Sigmoid colon (tissue), 7 donors: ENCODE measurements around the gene BOLA2B. TPM values are rescaled to one million over a fixed set of nuclear protein-coding genes. Genes with fewer than 3 reads are reported as not detected.
"Not testable (repeated sequence)": the region's sequence is repeated elsewhere in the genome, so short reads cannot be mapped to it uniquely, and the experiment has no call there.

Experiments
- DNase-seq: peaks from one replicate; pipeline ENCODE4 v3.0.0-alpha.2; 2019
- H3K27ac ChIP-seq, 4 donors: fragments of 200-600 bp; sonication (generic); one replicate each; pipeline ENCODE4 v1.5.1; 2016 to 2019; ENCODE audit warnings: mild to moderate bottlenecking in 1 of 4
- H3K27me3 ChIP-seq, 3 donors: fragments of 200-600 bp; sonication (generic); one replicate each; pipeline ENCODE4 v1.5.1; 2019; ENCODE audit warnings: mild to moderate bottlenecking in 1 of 3
- H3K36me3 ChIP-seq, 4 donors: fragments of 200-600 bp; sonication (generic); one replicate each; pipeline ENCODE4 v1.5.1; 2016 to 2019
- H3K4me1 ChIP-seq, 4 donors: fragments of 200-600 bp; sonication (generic); one replicate each; pipeline ENCODE4 v1.5.1; 2017 to 2019
- H3K4me3 ChIP-seq, 4 donors: fragments of 200-600 bp; sonication (generic); one replicate each; pipeline ENCODE4 v1.5.1; 2017 to 2019; ENCODE audit warnings: mild to moderate bottlenecking in 2 of 4, moderate library complexity in 1 of 4
- H3K9me3 ChIP-seq, 4 donors: fragments of 200-600 bp in 3 of 4; sonication (generic) in 3 of 4; one replicate each; pipeline versions ENCODE4 v1.5.1 to v1.6.1; 2013 to 2019
- WGBS, 2 donors: extraction: QIAGEN DNeasy Blood & Tissue Kit; methylation state at CpG; one replicate each; pipeline ENCODE4 v1.1.7; 2013; 5-methylcytosine and 5-hydroxymethylcytosine counted together
- intact Hi-C: fragments of 100-400 bp; cut with DNase I; formaldehyde crosslinking; loops from one replicate; pipeline ENCODE4 v1.15.1; 2023
- polyA plus RNA-seq, 3 donors: library from polyadenylated mRNA; stranded (reverse); fragments of 200-250 nt; gene quantifications; one replicate each; pipeline ENCODE4 v1.2.3, GENCODE V29; 2013
- total RNA-seq, 4 donors: library from RNA; depleted of rRNA; stranded (reverse); fragments of >200 nt; gene quantifications; one replicate each; pipeline ENCODE4 v1.1.0, GENCODE V29; 2016
- donor health status: healthy with polysubstance abuse.
- donor health status: Bipolar disorder and iron deficiency.
- donor health status: healthy.

BOLA2B gene
- total RNA-seq (100 to 1,000 TPM in 3 of 4 donors, 10 to 100 TPM in 1; 35.4 to 186 (median 152) TPM), polyA plus RNA-seq (100 to 1,000 TPM; 414 to 509 (median 434) TPM)

- Histone ChIP-seq H3K27ac (peak within 1 kb of the TSS in 2 of 4 donors; percentile 27 to 42), H3K4me3 (peak within 1 kb of the TSS in 3 of 4 donors; percentile 35 to 46 (median 41))
- intact Hi-C loops, result not testable (repeated sequence)
Observed at GRCh38 chr16:30193615-30194014, at the start of gene BOLA2B, which contains the start of gene SLX1A. Gene BOLA2B (minus strand): TSS chr16:30193666. CDS start chr16:30193595, 71 bp downstream. Gene SLX1A (plus strand): TSS chr16:30193875. CDS start chr16:30194085, 210 bp downstream.

DNA sequence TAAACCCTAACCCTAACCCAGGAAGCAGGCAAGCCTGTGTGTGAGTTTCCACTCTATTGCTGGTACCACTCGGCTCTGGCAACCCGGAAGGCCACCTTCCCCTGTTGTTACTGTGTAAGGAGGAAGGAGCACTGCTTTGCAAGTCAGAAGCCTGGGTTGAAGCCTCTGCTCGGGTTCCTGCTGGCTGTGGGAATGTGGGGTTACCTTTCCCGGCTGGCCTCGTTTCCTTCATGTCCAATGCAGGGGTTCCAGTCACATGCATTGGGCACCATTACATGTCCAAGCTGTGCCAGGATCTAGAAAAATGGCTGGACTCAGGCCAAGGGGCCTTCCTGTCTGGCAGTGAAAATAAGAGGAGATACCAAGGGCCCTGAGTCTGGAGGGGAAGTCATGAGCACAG is 23.6 kb upstream of the BOLA2B start:
- H3K27me3 ChIP-seq, H3K9me3 ChIP-seq, H3K4me1 ChIP-seq, H3K36me3 ChIP-seq, H3K4me3 ChIP-seq, intact Hi-C loops, H3K27ac ChIP-seq: not testable (repeated sequence)
- peak; percentile 27 for DNase-seq
- WGBS, 2 donors, result 80 to 85% methylated on average over 3 of the region's 5 CpGs

More at GRCh38 chr16:30193615-30194014, at the start of gene BOLA2B, which contains the start of gene SLX1A:
- H3K4me1 ChIP-seq, H3K9me3 ChIP-seq, H3K27me3 ChIP-seq, H3K36me3 ChIP-seq, DNase-seq: not testable (repeated sequence)
- no CpG with 5 or more reads among the region's 34 CpGs for WGBS, 2 donors

- intact Hi-C loops, result not testable (repeated sequence)
Observed at GRCh38 chr16:30211414-30211813, 17.9 kb upstream of the BOLA2B start.

GRCh38 chr16:30209032-30209431 is 15.6 kb upstream of the BOLA2B start:
- intact Hi-C loops, H3K4me1 ChIP-seq, H3K27ac ChIP-seq, H3K27me3 ChIP-seq, H3K36me3 ChIP-seq, H3K4me3 ChIP-seq, H3K9me3 ChIP-seq: not testable (repeated sequence)
- DNase-seq, result peak; percentile 67
- WGBS, 2 donors, result 5 to 23% methylated on average over 4 of the region's 6 CpGs

More at GRCh38 chr16:30211414-30211813, 17.9 kb upstream of the BOLA2B start:
- H3K9me3 ChIP-seq, DNase-seq, H3K36me3 ChIP-seq, H3K4me3 ChIP-seq, H3K27ac ChIP-seq, H3K27me3 ChIP-seq, H3K4me1 ChIP-seq: not testable (repeated sequence)
- no CpG with 5 or more reads among the region's 4 CpGs for WGBS, 2 donors

DNA sequence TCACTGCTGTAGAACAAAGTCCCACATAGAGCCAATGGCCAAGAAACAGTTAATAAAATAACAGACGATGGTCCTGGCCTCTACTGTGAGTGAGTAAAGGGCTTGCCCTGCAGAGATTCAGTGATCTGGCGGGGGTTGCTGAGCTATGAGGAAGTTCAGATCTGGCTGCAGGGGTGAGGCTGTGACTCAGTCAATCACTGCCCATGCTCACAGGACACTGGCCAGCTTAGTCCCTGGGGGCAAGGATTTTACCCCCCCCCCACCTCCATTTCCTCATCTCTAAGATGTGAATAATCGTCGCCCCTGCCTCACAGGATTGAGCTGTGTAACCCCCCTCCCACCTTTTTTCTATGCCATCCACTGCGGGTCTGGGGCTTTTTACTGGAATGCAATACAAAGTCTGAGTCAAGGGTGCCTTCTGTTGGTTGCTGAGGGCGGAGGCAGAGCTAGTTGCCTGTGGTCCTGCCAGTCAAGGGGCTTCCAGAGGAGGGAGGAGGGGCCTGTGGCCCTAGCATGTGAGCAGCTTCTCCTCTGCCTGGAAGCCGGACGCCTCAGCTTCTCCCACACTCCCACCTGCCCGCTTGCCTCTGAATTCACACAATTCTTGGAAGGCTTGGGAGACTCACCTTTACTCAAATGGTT is 13.7 kb upstream of the BOLA2B start:
- 24 to 54% methylated on average over 2 of the region's 9 CpGs for WGBS, 2 donors
- H3K36me3 ChIP-seq, intact Hi-C loops, H3K9me3 ChIP-seq, H3K27ac ChIP-seq, H3K4me3 ChIP-seq, H3K4me1 ChIP-seq, H3K27me3 ChIP-seq: not testable (repeated sequence)
- DNase-seq, result peak; percentile 56

- H3K4me3 ChIP-seq, result peak overlapping the region; percentile 26 to 48 (median 42)
- WGBS, 2 donors, result no CpG with 5 or more reads among the region's 33 CpGs
- intact Hi-C loops, result not testable (repeated sequence)
Observed at GRCh38 chr16:30206252-30206651, 12.8 kb upstream of the BOLA2B start.

GRCh38 chr16:30205541-30206236 is 12.2 kb upstream of the BOLA2B start:
- H3K36me3 ChIP-seq, H3K27me3 ChIP-seq, H3K4me1 ChIP-seq, H3K9me3 ChIP-seq, H3K27ac ChIP-seq, intact Hi-C loops: not testable (repeated sequence)
- 0 to 1% methylated on average over 19 to 20 of the region's 52 CpGs for WGBS, 2 donors
- H3K4me3 ChIP-seq, result peak overlapping the region; percentile 26 to 48 (median 42)
- DNase-seq, result peak; percentile 45

More at GRCh38 chr16:30206252-30206651, 12.8 kb upstream of the BOLA2B start:
- not testable (repeated sequence) for H3K36me3 ChIP-seq, H3K27me3 ChIP-seq, DNase-seq, H3K9me3 ChIP-seq, H3K27ac ChIP-seq, H3K4me1 ChIP-seq

GRCh38 chr16:30199608-30200343 is 6.3 kb upstream of the BOLA2B start:
- H3K27ac ChIP-seq, DNase-seq, H3K9me3 ChIP-seq, H3K36me3 ChIP-seq, intact Hi-C loops, H3K27me3 ChIP-seq, H3K4me3 ChIP-seq, H3K4me1 ChIP-seq: not testable (repeated sequence)
- WGBS, 2 donors, result no CpG with 5 or more reads among the region's 15 CpGs

DNA sequence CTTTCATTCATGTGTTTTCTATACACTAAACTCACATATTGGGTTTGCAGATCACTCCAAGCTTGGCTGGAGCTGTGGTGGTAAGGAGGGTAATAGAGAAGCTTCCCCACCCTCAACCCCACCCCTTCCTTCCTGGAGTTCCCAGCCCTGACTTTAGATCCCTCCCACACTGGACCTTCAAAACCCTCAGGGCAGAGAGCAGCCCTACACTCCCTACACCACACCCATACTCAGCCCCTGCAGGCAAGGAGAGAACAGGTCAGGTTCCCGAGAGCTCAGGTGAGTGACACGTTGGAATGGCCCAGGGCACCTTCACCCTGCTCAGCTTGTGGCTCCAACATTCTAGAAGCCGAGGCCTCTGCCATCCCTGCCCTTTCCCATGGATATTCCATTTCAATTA is 5.6 kb upstream of the BOLA2B start, which contains the start of gene SULT1A3:
Gene SULT1A3 (plus strand): TSS at position 207 of the 400 bp plus-strand sequence. CDS start 1,474 bp downstream, outside the sequence.
- DNase-seq, H3K27ac ChIP-seq, intact Hi-C loops, H3K27me3 ChIP-seq, H3K36me3 ChIP-seq, H3K4me1 ChIP-seq, H3K9me3 ChIP-seq, H3K4me3 ChIP-seq: not testable (repeated sequence)
- WGBS, 2 donors, result no CpG with 5 or more reads among the region's 3 CpGs

DNA sequence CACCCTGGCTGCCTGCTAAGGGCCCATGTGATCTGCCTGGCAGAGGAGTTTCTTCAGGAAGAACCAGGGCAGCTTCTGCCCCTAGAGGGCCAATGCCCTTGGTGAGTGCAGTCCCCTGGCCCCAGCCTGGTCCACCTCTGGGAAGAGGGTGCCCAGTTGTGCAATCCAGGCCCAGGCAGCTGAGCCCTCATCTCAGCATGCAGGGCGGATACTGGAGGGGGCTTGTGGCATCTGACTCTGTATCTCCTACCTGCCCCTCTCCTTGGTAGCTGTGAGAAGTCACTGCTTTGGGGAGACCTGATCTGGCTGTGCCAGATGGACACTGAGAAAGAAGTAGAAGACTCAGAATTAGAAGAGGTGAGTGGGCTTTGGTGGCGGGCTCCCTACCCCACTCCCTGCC is 3.5 kb upstream of the BOLA2B start:
- H3K36me3 ChIP-seq, DNase-seq, H3K27me3 ChIP-seq, H3K27ac ChIP-seq, H3K9me3 ChIP-seq, intact Hi-C loops, H3K4me3 ChIP-seq, H3K4me1 ChIP-seq: not testable (repeated sequence)
- whole genome bisulfite sequencing, 2 donors, result 56 to 92% methylated on average over 1 of the region's 2 CpGs

DNA sequence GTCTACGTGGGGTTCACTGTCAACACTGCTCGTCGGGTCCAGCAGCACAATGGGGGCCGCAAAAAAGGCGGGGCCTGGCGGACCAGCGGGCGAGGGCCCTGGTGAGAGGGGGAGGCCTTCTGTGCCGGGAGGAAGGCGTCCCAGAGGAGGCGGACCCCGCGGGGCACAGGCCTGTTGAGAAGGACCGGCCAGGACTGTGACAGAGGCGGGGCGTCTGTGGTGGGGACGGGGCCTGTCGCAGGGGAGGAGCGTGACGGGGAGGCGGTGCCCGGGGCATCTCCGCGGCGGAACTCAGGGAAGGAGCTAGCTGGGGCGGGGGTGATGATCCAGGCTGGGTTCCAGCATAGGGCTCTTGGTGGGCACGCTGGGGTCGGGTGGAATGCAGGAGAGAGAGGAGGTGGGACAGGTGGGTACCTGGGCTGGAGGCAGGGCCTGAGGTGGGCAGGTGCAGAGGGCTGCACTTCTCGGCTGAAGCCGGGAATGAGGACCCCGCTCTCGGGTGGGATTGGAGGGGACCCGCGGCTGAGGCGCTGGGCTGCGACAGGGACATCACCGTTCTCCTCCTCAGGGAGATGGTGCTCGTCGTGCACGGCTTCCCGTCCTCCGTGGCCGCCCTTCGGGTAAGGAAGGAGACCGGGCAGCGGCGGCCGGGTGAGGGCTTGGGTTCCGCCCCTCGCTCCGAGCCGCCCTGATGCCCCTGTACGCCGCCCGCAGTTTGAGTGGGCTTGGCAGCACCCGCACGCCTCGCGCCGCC is 883 bp upstream of the BOLA2B start:
- Histone ChIP-seq H3K4me3 (peak overlapping the region in 3 of 4 donors; percentile 35 to 46 (median 41)), H3K27ac (peak overlapping the region in 2 of 4 donors; percentile 27 to 42)
- DNase-seq, intact Hi-C loops, H3K27me3 ChIP-seq, H3K36me3 ChIP-seq, H3K4me1 ChIP-seq, H3K9me3 ChIP-seq: not testable (repeated sequence)
- 5 to 8% methylated on average over 18 to 20 of the region's 60 CpGs for WGBS, 2 donors

DNA sequence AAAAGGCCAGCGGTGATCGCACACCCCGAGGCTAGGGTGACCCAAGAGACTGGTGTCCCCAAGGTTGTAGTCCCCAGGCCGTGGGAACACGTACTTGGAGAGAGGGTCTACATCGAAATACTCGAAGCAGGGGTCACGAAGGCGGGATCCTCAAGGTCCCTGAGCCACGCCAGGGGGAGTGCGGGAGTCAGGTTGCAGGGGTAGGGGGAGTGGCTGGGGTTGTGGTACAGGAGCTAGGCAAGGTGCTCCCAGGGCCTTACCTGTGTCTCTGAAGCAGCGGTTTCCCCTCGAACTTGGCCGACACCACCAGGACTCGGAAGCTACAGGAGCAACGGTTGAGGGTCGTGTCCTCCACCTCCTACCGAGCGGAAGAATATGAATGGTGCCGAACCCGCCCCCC is 368 bp downstream of the BOLA2B start:
- H3K9me3 ChIP-seq, H3K27me3 ChIP-seq, DNase-seq, H3K27ac ChIP-seq, intact Hi-C loops, H3K4me1 ChIP-seq, H3K4me3 ChIP-seq, H3K36me3 ChIP-seq: not testable (repeated sequence)
- WGBS, 2 donors, result no CpG with 5 or more reads among the region's 21 CpGs
